GM12873 (cell line): ENCODE results near the gene ZNF174.

Experiments
- TF ChIP-seq, protein P1 (sequence below): IDR thresholded peaks from 2 replicates; pipeline ENCODE4 v1.5.1; 2012; ENCODE audit warnings: low read depth, mild to moderate bottlenecking, moderate library complexity, low read length, control low read depth; ENCODE audit not compliant: insufficient read depth; ENCODE audit errors: missing control alignments

The ZNF174 gene

DNA sequence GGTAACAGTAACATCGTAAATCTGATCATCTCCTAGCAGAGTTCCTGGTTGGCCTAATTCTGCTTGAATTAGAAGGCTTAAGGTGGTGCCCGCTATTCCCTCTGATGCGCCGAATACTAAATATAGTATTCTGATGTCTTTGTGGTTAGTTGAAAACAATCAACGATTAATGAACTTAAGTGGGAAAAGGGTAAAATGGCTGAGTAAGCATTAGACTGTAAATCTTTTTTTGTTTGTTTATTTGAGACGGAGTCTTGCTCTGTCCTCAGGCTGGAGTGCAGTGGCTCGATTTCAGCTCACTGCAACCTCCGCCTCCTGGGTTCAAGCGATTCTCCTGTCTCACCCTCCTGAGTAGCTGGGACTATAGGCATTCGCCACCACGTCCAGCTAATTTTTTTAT is 31.9 kb upstream of the ZNF174 start:
- TF ChIP-seq, protein P1, sequence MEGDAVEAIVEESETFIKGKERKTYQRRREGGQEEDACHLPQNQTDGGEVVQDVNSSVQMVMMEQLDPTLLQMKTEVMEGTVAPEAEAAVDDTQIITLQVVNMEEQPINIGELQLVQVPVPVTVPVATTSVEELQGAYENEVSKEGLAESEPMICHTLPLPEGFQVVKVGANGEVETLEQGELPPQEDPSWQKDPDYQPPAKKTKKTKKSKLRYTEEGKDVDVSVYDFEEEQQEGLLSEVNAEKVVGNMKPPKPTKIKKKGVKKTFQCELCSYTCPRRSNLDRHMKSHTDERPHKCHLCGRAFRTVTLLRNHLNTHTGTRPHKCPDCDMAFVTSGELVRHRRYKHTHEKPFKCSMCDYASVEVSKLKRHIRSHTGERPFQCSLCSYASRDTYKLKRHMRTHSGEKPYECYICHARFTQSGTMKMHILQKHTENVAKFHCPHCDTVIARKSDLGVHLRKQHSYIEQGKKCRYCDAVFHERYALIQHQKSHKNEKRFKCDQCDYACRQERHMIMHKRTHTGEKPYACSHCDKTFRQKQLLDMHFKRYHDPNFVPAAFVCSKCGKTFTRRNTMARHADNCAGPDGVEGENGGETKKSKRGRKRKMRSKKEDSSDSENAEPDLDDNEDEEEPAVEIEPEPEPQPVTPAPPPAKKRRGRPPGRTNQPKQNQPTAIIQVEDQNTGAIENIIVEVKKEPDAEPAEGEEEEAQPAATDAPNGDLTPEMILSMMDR, result no peak

DNA sequence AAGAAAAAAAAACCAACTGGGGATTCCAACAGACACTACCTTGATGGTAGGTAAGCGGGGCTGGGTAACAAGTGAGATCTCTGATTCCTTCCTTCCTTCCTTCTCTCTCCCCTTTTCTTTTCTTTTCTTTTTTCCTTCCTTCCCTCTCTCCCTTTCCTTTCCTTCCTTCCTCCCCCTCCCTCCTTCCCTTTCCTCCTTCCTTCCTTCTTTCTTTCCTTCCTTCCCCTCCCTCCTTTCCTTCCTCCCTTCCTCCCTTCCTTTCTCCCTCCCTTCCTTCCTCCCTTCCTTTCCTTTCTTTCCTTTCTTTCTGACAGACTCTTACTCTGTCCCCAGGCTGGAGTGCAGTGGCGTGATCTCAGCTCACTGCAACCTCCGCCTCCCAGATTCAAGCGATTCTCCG is 25.3 kb upstream of the ZNF174 start:
- TF ChIP-seq, protein P1, result no peak

DNA sequence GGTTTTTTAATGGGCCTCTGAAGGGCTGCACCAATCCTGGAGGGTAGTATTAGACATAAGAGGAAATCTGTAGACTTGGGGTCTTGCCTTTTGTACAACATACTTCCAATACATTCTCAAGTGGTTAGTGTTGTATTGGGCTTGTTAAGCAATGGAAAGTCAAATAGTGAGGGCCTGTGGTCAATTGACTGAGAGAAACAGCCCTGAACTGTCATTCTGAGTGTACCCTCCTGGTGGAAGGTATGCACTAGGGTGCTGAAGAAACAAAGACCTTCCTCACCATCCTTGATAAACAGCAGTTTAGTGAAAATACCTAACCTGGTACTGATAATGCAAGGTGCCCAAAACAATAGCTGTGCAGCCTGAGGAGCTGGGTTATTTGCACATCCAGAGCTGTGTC is 23.1 kb upstream of the ZNF174 start:
- TF ChIP-seq, protein P1, result no peak

DNA sequence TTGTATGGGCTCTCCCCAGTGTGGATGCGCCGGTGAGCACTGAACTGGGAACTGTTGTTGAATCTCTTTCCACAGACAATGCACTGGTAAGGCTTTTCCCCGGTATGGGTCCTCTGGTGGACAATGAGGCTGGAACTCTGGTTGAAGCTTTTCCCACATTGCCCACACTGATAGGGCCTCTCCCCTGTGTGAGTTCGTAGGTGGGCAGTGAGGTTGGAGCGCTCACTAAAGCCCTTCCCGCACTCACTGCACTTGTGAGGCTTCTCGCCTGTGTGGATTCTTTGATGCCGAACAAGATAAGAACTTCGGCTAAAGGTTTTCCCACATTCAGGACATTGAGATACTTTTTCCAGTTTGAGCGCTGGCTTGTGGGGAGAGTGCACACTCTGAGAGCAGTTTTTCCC is 18.0 kb upstream of the ZNF174 start:
- TF ChIP-seq, protein P1, result no peak

DNA sequence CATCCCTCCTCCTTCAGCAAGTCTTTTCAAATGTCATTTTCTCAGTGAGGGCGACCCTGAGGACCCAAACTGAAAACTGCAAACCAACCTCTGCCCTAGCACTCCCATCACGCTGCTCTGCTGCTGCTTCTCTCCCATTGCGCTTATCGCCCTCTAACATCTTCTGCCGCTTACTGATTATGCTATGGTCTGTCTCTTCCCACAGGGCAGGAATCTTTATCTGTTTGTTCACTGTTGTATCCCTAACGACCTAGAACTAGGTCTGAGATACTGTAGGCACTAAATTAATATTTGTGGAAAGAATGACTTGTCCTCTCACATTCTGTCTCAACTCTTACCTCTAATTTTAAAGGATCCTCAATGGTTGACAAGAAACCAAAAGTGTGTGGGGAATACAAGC is 12.7 kb upstream of the ZNF174 start:
- TF ChIP-seq, protein P1, result no peak

DNA sequence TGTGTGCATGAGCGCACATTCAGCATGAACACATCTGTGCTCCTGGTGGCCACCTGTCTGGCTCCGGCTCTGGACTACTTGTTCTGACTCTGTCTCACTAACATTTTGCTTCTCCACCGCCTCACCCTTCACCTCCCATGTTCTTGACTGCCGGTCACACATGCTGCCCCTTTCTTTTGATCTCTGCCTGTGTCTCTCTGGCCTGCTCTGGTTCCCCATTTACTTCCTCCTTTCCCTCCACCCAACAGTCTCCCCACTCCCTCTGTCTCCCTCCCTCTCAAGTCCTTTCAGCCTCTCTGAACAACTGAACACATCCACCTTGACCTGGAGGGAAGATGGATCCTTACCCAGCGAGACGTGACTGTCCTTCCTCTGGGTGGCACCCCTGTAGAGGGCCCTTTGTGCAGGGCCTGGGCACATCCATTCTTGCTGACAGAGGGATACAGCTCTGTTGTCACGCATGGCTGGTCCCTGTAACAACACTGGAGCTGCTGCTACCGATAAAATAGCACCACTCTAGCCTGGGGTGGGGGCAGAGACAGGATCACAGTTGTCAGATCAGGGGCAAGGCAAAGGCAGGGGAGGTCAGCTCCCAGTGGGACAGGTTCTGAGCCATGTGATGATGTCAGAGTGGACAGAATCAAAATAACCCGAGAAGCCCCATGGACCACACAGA is 11.2 kb upstream of the ZNF174 start:
- TF ChIP-seq, protein P1, result no peak

DNA sequence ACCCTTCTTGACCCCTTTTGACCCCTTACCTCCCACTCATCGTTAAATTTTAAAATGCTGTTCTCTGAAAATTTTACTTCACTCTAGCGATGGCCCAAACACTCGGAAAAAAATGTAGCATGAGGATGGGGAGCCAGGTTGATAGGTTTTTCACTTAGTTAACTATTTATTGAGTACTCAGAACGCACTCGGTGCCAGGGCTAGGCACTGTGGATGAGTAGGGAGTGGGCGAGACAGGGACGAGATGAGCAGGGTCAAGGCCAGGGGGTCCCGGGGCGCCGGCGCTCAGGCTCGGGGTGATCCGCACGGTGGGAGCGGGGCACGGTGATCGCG is 603 bp upstream of the ZNF174 start:
- TF ChIP-seq, protein P1, result no peak
